ENCODE measurements around the gene SELENOM.
"Not testable (repeated sequence)": the region's sequence is repeated elsewhere in the genome, so short reads cannot be mapped to it uniquely, and the experiment has no call there.

Gene SELENOM

GRCh38 chr22:31099386-31099785, 8.0 kb downstream of the SELENOM start:
- H3K9me2 ChIP-seq (replicated peaks; ENCODE audit: control insufficient read depth, low read length): no peaks in the 10 kb centered on the region
- H3K4me1 ChIP-seq (ENCODE audit: control insufficient read depth, low read length): no peaks in the 10 kb centered on the region
- no peak overlapping the region for H3K27ac ChIP-seq (ENCODE audit: low read depth, low read length)
- TF ChIP-seq EZH2phosphoT487 (IDR thresholded peaks at IDR 0.05; ENCODE audit: borderline replicate concordance, low read length) (no peak), CTCF (IDR thresholded peaks at IDR 0.05; ENCODE audit: low read depth, low read length, poor library complexity, severe bottlenecking) (no peak)
- no peaks in the 10 kb centered on the region for H3F3A ChIP-seq (ENCODE audit: control insufficient read depth, insufficient read depth)
- no peaks in the 10 kb centered on the region for H3K79me2 ChIP-seq (ENCODE audit: control insufficient read depth, low read length)
- no peaks in the 10 kb centered on the region for H3K27me3 ChIP-seq (ENCODE audit: control insufficient read depth, low read length)
- no peaks in the 10 kb centered on the region for H4K20me1 ChIP-seq (ENCODE audit: control insufficient read depth, insufficient read depth, low read depth, low read length)
- no peak overlapping the region for H3K4me2 ChIP-seq (ENCODE audit: low read length)
- no peaks in the 10 kb centered on the region for H3K9me3 ChIP-seq (ENCODE audit: control insufficient read depth, insufficient read depth, low read length)
- no peak overlapping the region for H3K4me3 ChIP-seq (ENCODE audit: low read length)
- H3K36me3 ChIP-seq (ENCODE audit: control insufficient read depth, low read length): no peaks in the 10 kb centered on the region

GRCh38 chr22:31098632-31099110, 8.7 kb downstream of the SELENOM start:
- Histone ChIP-seq H3K9me3 (ENCODE audit: control insufficient read depth, insufficient read depth, low read length) (no peaks in the 10 kb centered on the region), H3K27ac (ENCODE audit: low read depth, low read length) (no peak overlapping the region), H3K4me1 (ENCODE audit: control insufficient read depth, low read length) (no peaks in the 10 kb centered on the region), H3K27me3 (ENCODE audit: control insufficient read depth, low read length) (no peaks in the 10 kb centered on the region), H3K4me3 (ENCODE audit: low read length) (no peak overlapping the region), H3K4me2 (ENCODE audit: low read length) (no peak overlapping the region), H3K36me3 (ENCODE audit: control insufficient read depth, low read length) (no peaks in the 10 kb centered on the region), H3K79me2 (ENCODE audit: control insufficient read depth, low read length) (no peaks in the 10 kb centered on the region), H3F3A (ENCODE audit: control insufficient read depth, insufficient read depth) (no peaks in the 10 kb centered on the region), H3K9me2 (replicated peaks; ENCODE audit: control insufficient read depth, low read length) (no peaks in the 10 kb centered on the region), H4K20me1 (ENCODE audit: control insufficient read depth, insufficient read depth, low read depth, low read length) (no peaks in the 10 kb centered on the region)
- no peak for TF ChIP-seq CTCF (IDR thresholded peaks at IDR 0.05; ENCODE audit: low read depth, low read length, poor library complexity, severe bottlenecking)
- no peak for TF ChIP-seq EZH2phosphoT487 (IDR thresholded peaks at IDR 0.05; ENCODE audit: borderline replicate concordance, low read length)

GRCh38 chr22:31097941-31098631, 9.3 kb downstream of the SELENOM start:
- no peaks in the 10 kb centered on the region for H3K4me1 ChIP-seq (ENCODE audit: control insufficient read depth, low read length)
- no peaks in the 10 kb centered on the region for H3K9me3 ChIP-seq (ENCODE audit: control insufficient read depth, insufficient read depth, low read length)
- no peaks in the 10 kb centered on the region for H3K27me3 ChIP-seq (ENCODE audit: control insufficient read depth, low read length)
- H3F3A ChIP-seq (ENCODE audit: control insufficient read depth, insufficient read depth): no peaks in the 10 kb centered on the region
- H3K27ac ChIP-seq (ENCODE audit: low read depth, low read length): no peak overlapping the region
- no peak overlapping the region for H3K4me3 ChIP-seq (ENCODE audit: low read length)
- no peaks in the 10 kb centered on the region for H3K79me2 ChIP-seq (ENCODE audit: control insufficient read depth, low read length)
- TF ChIP-seq EZH2phosphoT487 (IDR thresholded peaks at IDR 0.05; ENCODE audit: borderline replicate concordance, low read length): no peak
- TF ChIP-seq CTCF (IDR thresholded peaks at IDR 0.05; ENCODE audit: low read depth, low read length, poor library complexity, severe bottlenecking): no peak
- H3K4me2 ChIP-seq (ENCODE audit: low read length): no peak overlapping the region
- H4K20me1 ChIP-seq (ENCODE audit: control insufficient read depth, insufficient read depth, low read depth, low read length): no peaks in the 10 kb centered on the region
- no peaks in the 10 kb centered on the region for H3K9me2 ChIP-seq (replicated peaks; ENCODE audit: control insufficient read depth, low read length)
- no peaks in the 10 kb centered on the region for H3K36me3 ChIP-seq (ENCODE audit: control insufficient read depth, low read length)

GRCh38 chr22:31097539-31097938, 9.8 kb downstream of the SELENOM start:
- H3F3A ChIP-seq (ENCODE audit: control insufficient read depth, insufficient read depth); H3K36me3 ChIP-seq (ENCODE audit: control insufficient read depth, low read length); H3K4me1 ChIP-seq (ENCODE audit: control insufficient read depth, low read length); H3K27ac ChIP-seq (ENCODE audit: low read depth, low read length); H3K79me2 ChIP-seq (ENCODE audit: control insufficient read depth, low read length); H4K20me1 ChIP-seq (ENCODE audit: control insufficient read depth, insufficient read depth, low read depth, low read length); H3K27me3 ChIP-seq (ENCODE audit: control insufficient read depth, low read length); H3K9me3 ChIP-seq (ENCODE audit: control insufficient read depth, insufficient read depth, low read length); H3K4me2 ChIP-seq (ENCODE audit: low read length); H3K4me3 ChIP-seq (ENCODE audit: low read length); H3K9me2 ChIP-seq (replicated peaks; ENCODE audit: control insufficient read depth, low read length): not testable (repeated sequence)

All from DOHH2 (cell line).